BJ (cell line): ENCODE measurements around the gene ACTR10. TPM values are rescaled to one million over a fixed set of nuclear protein-coding genes. Genes with fewer than 3 reads are reported as not detected.

Source experiments
- CTCF ChIA-PET: fragments of 350-600 bp; formaldehyde crosslinking; extraction: SDS; loops from one replicate; lab custom pipeline; 2021; ENCODE audit warnings: antibody characterized with exemption, inconsistent platforms; lab: Yijun Ruan, JAX
- POLR2A ChIA-PET: fragments of 300-600 bp; sonication (Branson Sonifier 250); formaldehyde crosslinking; extraction: SDS; loops from one replicate; lab custom pipeline; 2021; ENCODE audit warnings: antibody characterized with exemption; lab: Charles Lee
- DNase-seq: peaks from one replicate; pipeline ENCODE4 v3.0.0-alpha.2; 2011; ENCODE audit warnings: low read depth
- H3K27me3 ChIP-seq: 2 replicates; pipeline ENCODE4 v1.6.0; 2011; ENCODE audit warnings: low read length; ENCODE audit not compliant: control insufficient read depth, insufficient read depth
- H3K36me3 ChIP-seq: 2 replicates; pipeline ENCODE4 v1.5.1; 2011; ENCODE audit warnings: low read length; ENCODE audit not compliant: control insufficient read depth, insufficient read depth
- H3K4me3 ChIP-seq: 2 replicates; pipeline ENCODE4 v1.5.1; 2011; ENCODE audit warnings: low read depth, mild to moderate bottlenecking, control low read depth, low read length
- CTCF ChIP-seq: IDR thresholded peaks from 2 replicates; pipeline ENCODE4 v1.5.1; 2011; ENCODE audit warnings: low read depth, mild to moderate bottlenecking, control low read depth, inconsistent platforms, low read length, moderate library complexity; ENCODE audit not compliant: insufficient read depth
- polyA plus RNA-seq: library from polyadenylated mRNA; depleted of rRNA; stranded (reverse); fragments of >200 nt; gene quantifications from 2 replicates; pipeline ENCODE4 v1.2.3, GENCODE V29; 2011

Gene ACTR10
- polyA plus RNA-seq, 1 experiment: 48.6 TPM

GRCh38 chr14:58216544-58216943 lies 16.6 kb downstream of the ACTR10 start:
- DNase-seq: no peak
- Histone ChIP-seq H3K4me3 (no peak overlapping the region), H3K36me3 (peaks cover 5% of the 10 kb centered on the region), H3K27me3 (no peaks in the 10 kb centered on the region)
- ChIA-PET POLR2A (no interaction called here), CTCF (interaction anchor here (0.7 kb wide), 1 partner anchor 11 kb away, joined by 3 read pairs; no protein-coding TSS in a partner anchor)
- no peak for TF ChIP-seq CTCF

GRCh38 chr14:58227096-58227819 lies 27.3 kb downstream of the ACTR10 start:
- ChIA-PET CTCF (interaction anchor here (1.1 kb wide), 1 partner anchor 11 kb away, joined by 3 read pairs; no protein-coding TSS in a partner anchor), POLR2A (no interaction called here)

GRCh38 chr14:58238252-58239243 lies 38.6 kb downstream of the ACTR10 start:
- ChIA-PET POLR2A (no interaction called here), CTCF (no interaction called here)
- no peaks in the 10 kb centered on the region for H3K36me3 ChIP-seq
- no peak for TF ChIP-seq CTCF
- no peak for DNase-seq
- peak overlapping the region; percentile 48 for H3K4me3 ChIP-seq
- H3K27me3 ChIP-seq: no peaks in the 10 kb centered on the region

More at GRCh38 chr14:58227096-58227819, 27.3 kb downstream of the ACTR10 start:
- Histone ChIP-seq H3K36me3 (no peaks in the 10 kb centered on the region; the same call in none of the 2 replicates), H3K27me3 (no peaks in the 10 kb centered on the region), H3K4me3 (no peak overlapping the region)
- DNase-seq: no peak
- TF ChIP-seq CTCF: no peak

- CTCF ChIA-PET: no interaction called here
- no peak for DNase-seq
Measured at GRCh38 chr14:58239244-58240195, 39.6 kb downstream of the ACTR10 start.

More at GRCh38 chr14:58239244-58240195, 39.6 kb downstream of the ACTR10 start:
- TF ChIP-seq CTCF: no peak
- no peaks in the 10 kb centered on the region for H3K27me3 ChIP-seq
- POLR2A ChIA-PET: no interaction called here
- H3K4me3 ChIP-seq: peak overlapping the region; percentile 48
- H3K36me3 ChIP-seq: no peaks in the 10 kb centered on the region
